GM08714 (cell line): Measurements from ENCODE around the gene INAVA.
"Not testable (repeated sequence)": the region's sequence is repeated elsewhere in the genome, so short reads cannot be mapped to it uniquely, and the experiment has no call there.

ENCODE experiments used
- H3K4me3 ChIP-seq: fragments of 200-500 bp; sonication (Bioruptor generic); 2 replicates; pipeline ENCODE4 v1.5.1; 2014; ENCODE audit warnings: mild to moderate bottlenecking, low read length, inconsistent platforms
- ZNF274 ChIP-seq: IDR thresholded peaks from 2 replicates; pipeline ENCODE4 v1.6.1; 2012; ENCODE audit warnings: mild to moderate bottlenecking, low read depth, low read length

INAVA gene

DNA sequence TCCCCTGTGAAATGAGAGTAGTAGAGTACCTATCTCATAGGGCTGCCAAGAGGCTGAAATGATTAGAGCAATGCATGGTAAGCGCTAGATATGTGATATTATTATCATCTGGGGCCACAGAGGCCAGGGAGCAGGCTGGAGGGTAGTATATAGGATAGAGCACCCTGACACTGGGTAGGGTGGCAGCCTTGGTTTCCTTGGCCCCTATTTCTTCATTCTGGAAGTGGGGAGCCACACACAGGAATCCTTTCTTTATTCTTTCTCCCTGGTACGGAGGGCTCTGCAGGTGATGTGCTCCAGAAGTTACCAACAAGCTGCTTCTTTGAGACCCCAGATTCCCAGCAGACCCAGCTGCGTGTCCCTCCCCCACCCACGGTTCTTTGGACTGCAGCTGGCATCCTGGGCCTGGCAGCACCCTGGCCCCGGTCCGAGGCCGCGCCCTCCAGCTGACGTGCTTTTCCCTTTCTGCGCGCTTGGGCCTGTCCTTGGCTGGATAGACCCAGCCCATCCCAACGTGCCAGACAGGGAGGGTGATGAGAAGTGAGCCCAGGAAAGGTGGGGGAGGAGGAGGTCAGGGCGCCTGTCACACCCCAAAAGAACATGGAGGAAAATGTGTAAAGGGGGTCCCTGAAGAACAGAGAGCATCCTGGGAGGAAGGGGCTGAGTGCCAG, 18.2 kb downstream of the INAVA start:
- no peak overlapping the region for H3K4me3 ChIP-seq
- no peak for TF ChIP-seq ZNF274

DNA sequence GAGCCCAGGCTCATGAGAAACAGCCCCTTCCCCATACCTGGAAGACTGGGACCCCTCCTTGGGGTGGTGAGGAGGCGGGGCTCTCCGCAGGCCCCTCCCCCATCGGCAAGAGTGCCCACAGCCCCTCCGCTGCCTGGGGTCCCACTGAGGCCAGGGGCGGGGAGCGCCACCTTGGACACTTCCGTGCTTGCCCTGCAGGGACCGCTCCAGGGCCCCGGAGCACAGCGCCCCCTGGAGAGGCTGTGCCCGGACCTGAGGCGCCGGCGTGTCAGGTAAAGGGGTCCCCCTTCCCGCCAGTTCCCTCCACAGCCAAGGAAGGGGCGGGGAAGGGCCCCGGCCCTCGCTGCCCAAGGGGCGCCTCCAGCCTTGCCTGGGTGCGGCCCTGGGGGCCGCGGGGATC, 21.5 kb downstream of the INAVA start:
- no peak overlapping the region for H3K4me3 ChIP-seq
- TF ChIP-seq ZNF274 = no peak

DNA sequence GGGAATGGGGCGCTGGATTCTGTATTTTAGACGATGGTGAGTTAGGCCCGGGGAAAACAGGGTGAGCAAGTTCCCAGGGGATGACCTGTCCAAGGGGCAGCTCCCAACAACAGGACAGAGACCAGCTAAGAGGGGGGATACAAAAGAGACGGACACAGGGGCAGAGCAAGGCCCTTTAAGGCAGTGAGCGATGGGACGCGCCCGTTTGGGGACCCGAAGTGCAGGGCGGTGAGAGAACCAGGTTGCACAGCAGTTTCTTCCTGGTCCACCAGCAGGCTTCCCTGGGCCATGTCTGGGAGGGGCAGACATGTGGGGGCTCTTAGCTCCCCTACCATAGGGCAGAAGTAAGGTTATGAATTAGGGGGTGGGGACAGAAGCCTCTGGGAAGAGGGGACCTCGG, 22.0 kb downstream of the INAVA start:
- no peak for TF ChIP-seq ZNF274
- H3K4me3 ChIP-seq = no peak overlapping the region

DNA sequence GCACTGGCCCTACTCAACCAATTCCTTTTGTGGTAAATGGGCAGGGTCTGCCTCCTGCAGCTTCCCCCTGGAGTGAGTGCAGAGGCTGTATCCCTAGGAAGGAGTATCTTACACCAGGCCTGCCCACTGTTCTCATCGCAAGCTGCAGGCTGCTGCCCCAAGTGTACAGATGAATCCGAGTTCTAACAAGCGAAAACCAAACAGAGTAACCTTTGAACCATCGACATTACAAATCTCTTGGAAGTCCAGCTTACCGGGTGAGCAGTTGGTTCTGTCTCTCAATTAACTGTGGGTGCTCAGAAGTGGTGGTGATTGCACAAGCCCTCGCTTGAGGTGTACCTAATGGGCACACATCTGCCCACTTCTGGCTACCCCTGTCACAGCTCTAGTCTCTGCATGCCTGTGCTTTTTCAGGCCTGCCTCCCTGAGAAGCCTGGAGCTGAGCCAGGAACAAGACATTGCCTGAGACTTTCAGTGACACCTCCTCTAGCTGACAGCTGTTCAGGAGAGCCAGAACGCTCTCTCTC, 22.7 kb downstream of the INAVA start:
- TF ChIP-seq ZNF274 = no peak
- H3K4me3 ChIP-seq = no peak overlapping the region

DNA sequence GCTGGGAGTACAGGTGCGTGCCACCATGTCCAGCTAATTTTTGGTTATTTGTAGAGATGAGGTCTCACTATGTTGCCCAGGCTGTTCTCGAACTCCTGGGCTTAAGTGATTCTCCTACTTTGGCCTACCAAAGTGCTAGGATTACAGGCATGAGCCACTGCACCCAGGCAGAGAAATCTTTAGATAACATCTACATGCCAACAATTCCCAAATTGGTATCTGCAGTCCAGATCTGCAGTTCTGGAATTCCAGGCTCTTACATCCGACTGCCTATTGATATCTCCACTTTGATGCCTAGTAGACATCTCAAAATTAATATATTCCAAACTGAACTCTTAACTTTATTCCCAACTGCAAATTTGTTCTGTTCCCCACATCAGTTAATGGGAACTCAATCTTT, 23.3 kb downstream of the INAVA start:
- H3K4me3 ChIP-seq = no peak overlapping the region
- no peak for TF ChIP-seq ZNF274

DNA sequence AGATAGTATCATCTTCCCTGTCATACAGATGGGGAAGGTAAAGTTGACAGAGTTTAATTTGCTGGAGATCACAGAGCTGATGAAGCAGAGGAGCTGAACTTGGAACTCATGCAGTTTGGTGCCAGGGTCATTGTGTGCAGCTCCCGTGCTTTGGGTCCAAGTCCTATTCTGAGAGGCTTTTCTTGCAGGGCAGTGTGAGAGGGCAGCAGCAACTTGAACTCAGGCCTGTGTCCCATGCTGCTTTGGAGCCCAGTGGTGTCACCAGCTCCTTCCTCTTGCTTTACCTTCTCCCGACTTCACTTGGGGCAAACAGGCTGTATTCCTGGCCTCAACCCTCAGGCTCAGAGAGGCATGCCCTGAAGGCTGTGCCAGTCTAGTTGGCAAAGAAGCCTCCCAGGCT, 24.7 kb downstream of the INAVA start:
- TF ChIP-seq ZNF274 = no peak
- no peak overlapping the region for H3K4me3 ChIP-seq

DNA sequence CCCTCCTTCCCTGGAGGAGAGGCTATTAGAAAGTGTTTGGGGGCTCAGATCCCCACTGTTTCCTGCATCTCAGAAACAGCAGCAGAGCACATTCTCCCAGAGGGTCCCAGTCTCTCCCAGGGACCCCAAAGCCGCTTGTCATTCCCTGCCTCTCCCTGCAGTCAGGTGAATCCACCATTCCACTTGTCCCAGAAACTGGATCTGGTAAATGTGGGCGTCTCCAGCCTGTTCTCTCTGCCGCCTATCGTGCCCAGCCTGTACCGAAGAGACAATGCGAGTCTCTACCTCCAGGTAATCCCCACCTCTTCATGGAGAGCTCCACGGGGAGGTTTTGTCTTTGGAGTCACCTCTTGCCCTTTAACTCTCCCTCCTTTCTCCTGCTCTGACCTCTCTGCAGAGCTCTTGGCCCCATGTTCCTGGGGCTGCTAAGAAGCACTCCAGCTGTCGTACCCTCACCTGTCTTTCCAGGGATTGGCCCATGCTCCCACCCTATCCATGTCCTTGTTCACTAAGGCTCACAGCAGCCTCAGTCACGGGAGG, 26.9 kb downstream of the INAVA start:
- no peak overlapping the region for H3K4me3 ChIP-seq
- TF ChIP-seq ZNF274 = no peak

DNA sequence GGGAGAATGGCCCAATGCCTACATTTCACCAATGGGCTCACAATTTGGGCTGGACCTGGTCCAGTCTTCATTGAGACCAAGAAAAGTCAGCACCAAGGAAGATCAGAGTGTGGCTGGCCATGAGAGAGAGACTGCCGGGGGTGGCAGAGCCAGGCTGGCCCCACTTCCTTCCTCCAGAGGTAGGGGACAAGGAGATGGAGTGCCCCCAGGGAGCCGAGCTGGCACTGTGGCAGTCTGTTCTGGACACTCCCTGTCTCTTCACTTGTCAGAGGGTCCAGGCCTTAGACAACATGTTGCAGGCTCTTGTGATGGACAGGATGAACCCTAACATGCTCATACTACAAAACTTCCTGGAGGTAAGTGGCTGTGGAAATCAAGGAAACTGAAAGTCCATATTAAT, 27.7 kb downstream of the INAVA start:
- no peak for TF ChIP-seq ZNF274
- H3K4me3 ChIP-seq = no peak overlapping the region

DNA sequence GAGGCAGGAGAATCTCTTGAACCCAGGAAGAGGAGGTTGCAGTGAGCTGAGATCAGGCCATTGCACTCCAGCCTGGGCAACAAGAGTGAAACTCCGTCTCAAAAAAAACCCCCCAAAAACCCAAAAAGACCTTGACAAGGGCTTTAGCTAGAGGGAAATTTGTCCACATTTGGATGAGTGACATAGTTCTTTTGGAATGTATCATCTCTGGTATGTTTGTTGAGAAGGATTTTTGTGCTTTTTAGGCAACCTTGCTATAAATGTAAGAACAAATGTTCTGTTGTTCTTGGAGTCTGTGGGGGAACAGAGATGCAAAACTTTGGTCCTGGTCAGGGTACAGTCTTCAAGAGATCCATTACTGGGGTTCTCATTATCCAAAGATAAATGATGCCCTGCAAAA, 28.9 kb downstream of the INAVA start:
- no peak for TF ChIP-seq ZNF274
- H3K4me3 ChIP-seq = no peak overlapping the region

DNA sequence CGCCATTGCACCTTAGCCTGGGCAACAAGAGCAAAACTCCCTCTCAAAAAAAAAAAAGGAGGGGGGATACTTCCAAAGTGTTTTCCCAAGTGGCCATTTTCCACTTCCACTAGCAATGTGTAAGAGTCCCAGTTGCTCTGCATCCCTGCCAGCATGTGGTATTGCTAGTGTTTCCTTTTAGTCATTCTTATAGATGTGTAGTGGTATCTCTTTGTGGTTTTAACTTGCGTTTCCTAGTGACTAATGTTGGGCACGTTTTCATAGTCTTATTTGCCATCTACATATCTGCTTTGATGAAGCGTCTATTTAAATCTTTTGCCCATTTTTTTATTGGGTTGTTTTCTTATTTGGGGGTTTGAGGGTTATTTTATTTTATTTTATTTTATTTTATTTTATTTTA, 31.1 kb downstream of the INAVA start:
- H3K4me3 ChIP-seq = no peak overlapping the region
- TF ChIP-seq ZNF274 = no peak

DNA sequence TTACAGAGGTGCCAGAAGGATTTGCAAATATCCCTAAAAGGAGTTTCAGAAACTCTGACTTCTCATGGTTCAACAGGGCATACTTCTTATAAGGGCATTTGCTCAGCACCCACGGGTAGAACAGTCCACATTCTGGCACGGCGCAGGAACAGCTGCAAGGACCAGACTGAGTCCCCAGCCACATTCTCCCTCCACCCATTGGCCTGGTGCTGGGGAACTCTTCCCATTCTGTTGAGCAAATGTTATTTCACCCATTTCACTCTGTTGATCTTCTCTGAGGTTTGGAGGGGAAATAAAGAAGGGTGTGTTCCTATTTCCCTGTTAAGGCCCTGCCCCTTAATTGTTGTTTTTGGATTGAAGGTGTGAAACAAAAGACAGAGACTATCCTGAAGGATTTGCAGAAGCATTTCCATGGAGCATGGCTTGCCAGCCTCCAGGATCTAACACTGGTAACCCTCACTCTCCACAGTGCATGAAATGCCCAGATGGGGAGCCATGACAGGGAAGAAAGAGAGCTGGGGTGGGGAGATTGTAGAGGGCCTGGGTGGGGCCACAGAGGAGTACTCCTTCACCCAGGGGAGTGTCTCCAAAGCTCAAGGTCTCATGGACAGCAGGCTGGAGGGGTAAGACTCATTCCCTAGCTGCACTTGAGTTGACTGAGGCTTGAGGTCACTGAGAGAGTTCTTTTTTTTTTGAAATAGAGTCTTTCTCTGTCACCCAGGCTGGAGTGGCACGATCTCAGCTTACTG, 35.0 kb downstream of the INAVA start:
- TF ChIP-seq ZNF274 = no peak
- H3K4me3 ChIP-seq = no peak overlapping the region

DNA sequence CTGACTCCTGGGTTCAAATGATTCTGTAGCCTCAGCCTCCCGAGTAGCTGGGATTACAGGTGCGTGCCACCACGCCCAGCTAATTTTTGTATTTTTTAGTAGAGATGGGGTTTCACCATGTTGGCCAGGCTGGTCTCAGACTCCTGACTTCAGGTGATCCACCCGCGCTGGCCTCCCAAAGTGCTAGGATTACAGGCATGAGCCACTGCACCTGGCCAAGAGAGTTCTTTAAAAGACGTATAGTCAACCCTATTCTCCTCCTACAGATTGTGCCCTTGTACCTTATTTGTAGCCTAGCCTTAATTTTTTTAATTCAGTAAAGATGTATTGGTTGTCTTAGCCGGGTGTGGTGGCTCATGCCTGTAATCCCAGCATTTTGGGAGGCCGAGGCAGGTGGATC, 35.6 kb downstream of the INAVA start:
- H3K4me3 ChIP-seq = not testable (repeated sequence)

DNA sequence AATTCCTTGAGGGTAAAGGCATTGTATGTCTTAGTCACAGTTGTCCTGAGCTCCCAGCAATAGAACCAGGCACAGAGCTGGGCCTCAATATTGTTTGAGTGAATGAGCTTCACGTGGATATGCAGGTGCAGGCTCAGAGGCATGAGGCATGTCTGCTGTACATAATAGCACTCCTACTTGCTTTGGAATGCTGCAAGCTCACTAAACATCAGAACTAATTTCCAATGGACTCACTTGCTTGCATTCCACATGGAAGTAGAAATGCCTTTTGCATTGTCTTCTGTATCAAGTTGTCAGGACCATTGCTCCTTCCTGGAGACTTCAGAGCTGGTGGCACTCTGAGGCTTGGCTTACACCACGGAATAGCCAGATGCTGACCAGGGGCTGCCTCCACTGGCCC, 37.1 kb downstream of the INAVA start:
- TF ChIP-seq ZNF274 = no peak
- no peak overlapping the region for H3K4me3 ChIP-seq

DNA sequence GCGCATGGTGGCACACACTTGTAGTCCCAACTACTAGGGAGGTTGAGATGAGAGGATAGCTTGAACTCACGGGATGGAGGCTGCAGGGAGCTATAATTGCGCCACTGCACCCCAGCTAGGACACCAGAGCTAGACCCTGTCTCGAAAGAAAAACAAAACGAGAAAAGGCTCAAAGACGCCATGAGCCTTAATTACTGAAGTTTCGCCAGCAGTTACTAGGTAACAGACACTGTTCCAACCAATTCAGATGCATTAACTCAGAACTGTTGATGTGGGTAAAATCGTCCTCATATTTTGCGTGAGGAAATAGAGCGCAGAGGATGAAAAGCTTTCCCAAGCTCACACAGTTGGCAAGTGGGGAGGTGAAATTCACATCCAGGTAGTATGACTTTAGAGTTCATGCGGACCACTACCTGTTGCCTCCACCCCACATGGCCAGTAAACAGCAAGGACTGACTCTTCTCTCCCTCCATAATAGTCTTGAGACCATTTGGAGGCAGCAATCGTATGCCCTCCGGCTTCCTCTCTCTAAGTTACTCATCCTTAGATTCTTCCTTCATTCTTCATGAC, 40.1 kb downstream of the INAVA start:
- no peak for TF ChIP-seq ZNF274
- no peak overlapping the region for H3K4me3 ChIP-seq

DNA sequence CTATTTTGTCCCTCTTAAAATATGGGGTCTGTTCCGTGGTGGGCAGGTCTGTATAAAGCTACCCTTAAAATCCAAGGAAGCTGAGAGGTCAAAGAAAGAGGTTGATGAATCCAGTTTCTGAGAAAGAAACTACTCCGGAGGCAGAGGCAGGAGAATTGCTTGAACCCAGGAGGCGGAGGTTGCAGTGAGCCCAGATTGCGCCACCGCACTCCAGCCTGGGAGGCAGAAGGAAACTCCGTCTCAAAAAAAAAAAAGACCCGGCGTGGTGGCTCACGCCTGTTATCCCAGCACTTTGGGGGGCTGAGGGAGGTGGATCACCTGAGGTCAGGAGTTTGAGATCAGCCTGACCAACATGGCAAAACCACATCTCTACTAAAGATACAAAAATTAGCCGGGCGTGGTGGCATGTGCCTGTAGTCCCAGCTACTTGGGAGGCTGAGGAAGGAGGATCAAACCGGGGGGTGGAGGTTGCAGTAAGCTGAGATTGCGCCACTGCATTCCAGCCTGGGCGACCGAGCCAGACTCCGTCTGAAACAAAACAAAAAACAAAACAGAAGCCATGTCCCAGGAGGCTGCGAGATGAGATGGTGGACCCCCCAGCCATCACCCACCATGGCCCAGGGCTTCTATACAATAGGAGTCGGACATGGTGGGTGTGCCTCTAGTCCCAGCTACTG, 40.7 kb downstream of the INAVA start:
- not testable (repeated sequence) for H3K4me3 ChIP-seq
